ENCODE results near the gene SLC1A1.

DNA sequence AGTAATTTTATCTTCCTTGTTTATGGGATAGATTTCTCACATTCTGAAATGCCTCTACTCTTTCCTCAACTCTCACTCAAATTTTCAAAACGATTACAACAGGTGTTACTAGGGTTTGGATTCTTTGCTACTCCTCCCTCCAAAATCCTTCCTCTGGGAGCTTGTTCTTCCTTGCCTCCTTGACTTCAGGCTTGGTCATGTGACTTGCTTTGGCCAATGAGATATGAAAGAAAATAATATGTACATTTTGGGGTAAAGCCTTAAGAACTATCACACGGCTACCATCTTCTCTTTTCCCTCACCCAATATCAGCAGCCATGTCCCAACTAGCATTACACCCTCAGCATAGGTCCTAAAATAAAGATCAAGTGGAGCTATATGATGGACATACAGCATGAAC, 28.8 kb upstream of the SLC1A1 start:
- TF ChIP-seq, protein P1, sequence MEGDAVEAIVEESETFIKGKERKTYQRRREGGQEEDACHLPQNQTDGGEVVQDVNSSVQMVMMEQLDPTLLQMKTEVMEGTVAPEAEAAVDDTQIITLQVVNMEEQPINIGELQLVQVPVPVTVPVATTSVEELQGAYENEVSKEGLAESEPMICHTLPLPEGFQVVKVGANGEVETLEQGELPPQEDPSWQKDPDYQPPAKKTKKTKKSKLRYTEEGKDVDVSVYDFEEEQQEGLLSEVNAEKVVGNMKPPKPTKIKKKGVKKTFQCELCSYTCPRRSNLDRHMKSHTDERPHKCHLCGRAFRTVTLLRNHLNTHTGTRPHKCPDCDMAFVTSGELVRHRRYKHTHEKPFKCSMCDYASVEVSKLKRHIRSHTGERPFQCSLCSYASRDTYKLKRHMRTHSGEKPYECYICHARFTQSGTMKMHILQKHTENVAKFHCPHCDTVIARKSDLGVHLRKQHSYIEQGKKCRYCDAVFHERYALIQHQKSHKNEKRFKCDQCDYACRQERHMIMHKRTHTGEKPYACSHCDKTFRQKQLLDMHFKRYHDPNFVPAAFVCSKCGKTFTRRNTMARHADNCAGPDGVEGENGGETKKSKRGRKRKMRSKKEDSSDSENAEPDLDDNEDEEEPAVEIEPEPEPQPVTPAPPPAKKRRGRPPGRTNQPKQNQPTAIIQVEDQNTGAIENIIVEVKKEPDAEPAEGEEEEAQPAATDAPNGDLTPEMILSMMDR (IDR thresholded peaks at IDR 0.05), result no peak
- TF ChIP-seq POLR2AphosphoS5 (IDR thresholded peaks at IDR 0.05; ENCODE audit: low read depth, low read length) (no peak), SIN3A (IDR thresholded peaks at IDR 0.05; ENCODE audit: borderline replicate concordance, insufficient read depth, low read depth, low read length) (no peak)
- TF ChIP-seq, protein P2, sequence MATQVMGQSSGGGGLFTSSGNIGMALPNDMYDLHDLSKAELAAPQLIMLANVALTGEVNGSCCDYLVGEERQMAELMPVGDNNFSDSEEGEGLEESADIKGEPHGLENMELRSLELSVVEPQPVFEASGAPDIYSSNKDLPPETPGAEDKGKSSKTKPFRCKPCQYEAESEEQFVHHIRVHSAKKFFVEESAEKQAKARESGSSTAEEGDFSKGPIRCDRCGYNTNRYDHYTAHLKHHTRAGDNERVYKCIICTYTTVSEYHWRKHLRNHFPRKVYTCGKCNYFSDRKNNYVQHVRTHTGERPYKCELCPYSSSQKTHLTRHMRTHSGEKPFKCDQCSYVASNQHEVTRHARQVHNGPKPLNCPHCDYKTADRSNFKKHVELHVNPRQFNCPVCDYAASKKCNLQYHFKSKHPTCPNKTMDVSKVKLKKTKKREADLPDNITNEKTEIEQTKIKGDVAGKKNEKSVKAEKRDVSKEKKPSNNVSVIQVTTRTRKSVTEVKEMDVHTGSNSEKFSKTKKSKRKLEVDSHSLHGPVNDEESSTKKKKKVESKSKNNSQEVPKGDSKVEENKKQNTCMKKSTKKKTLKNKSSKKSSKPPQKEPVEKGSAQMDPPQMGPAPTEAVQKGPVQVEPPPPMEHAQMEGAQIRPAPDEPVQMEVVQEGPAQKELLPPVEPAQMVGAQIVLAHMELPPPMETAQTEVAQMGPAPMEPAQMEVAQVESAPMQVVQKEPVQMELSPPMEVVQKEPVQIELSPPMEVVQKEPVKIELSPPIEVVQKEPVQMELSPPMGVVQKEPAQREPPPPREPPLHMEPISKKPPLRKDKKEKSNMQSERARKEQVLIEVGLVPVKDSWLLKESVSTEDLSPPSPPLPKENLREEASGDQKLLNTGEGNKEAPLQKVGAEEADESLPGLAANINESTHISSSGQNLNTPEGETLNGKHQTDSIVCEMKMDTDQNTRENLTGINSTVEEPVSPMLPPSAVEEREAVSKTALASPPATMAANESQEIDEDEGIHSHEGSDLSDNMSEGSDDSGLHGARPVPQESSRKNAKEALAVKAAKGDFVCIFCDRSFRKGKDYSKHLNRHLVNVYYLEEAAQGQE (IDR thresholded peaks at IDR 0.05; ENCODE audit: insufficient read depth in 1 of 2, low read depth in 2 of 2, low read length in 1 of 2), result no peak

All from Panc1 (cell line).